Stomach (tissue), 4 donors: ENCODE data around the gene CFAP107.

ENCODE experiments used
- CTCF ChIP-seq, 7 experiments: fragments of 450-650 bp in 4 of 7; fragments of 200-600 bp in 3 of 7; sonication (generic) in 3 of 7; IDR thresholded peaks; one replicate each; pipeline ENCODE4 v1.5.1; 2016 to 2019; ENCODE audit warnings: antibody characterized with exemption in 7 of 7, control low read depth in 2 of 7, mild to moderate bottlenecking in 1 of 7
- POLR2AphosphoS5 ChIP-seq, 3 donors: sonication (generic); formaldehyde crosslinking; IDR thresholded peaks; one replicate each; pipeline ENCODE4 v1.6.1; 2016; ENCODE audit warnings: antibody characterized with exemption in 3 of 3

- no peak for TF ChIP-seq CTCF (IDR thresholded peaks at IDR 0.05)
- no peak for TF ChIP-seq POLR2AphosphoS5 (IDR thresholded peaks at IDR 0.05)
Measured at GRCh38 chr1:12728391-12728790, 17.6 kb upstream of the CFAP107 start.
